ENCODE measurements around the gene CASKIN2.

CASKIN2 gene

DNA sequence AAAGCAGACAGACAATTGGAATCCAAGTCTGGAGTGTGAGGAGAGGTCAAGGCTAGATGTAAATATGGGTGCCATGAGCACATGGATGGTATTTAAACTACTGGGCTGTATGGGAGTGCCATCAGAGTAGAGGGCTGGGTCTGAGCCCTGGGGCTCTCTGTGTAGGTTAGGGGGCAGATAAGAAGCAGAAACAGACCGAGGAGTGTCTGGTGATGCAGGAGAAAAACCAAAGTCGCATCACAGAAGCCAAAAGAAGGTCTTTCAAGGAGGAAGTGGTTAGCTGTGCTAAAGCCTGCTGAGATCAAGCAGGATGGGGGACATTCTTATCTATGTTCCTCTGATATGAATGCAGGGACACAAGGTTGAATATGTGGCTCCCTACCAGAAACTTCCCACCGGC is 2.9 kb upstream of the CASKIN2 start:
- DNase-seq = peak; percentile 39

DNA sequence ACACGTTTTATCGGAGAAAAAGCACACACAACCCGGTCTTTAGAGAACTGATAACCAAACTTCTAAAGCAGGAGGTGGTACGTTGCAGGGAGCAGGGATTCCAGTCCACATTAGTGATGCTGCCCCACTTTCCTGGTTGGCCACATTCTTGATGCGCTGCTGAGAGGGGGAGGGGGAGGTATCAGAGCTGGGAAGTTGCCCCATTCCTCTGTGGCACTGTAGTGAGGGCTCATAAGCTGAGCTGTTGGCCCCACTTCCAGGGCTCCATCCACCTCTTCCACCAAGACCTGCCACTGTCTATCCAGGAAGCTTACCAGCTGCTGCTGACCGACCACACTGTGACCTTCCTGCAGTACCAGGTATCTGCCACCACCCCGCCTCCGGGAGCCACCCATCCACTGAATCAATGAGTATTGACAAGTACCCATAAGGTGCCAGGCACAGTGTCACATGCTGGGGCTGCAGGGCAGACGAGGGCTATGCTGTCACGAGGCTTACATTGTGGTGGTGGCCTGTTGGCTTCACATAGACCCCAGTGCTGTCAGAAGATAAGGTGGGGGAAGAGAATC is 2.0 kb upstream of the CASKIN2 start:
- peak; percentile 29 for DNase-seq

DNA sequence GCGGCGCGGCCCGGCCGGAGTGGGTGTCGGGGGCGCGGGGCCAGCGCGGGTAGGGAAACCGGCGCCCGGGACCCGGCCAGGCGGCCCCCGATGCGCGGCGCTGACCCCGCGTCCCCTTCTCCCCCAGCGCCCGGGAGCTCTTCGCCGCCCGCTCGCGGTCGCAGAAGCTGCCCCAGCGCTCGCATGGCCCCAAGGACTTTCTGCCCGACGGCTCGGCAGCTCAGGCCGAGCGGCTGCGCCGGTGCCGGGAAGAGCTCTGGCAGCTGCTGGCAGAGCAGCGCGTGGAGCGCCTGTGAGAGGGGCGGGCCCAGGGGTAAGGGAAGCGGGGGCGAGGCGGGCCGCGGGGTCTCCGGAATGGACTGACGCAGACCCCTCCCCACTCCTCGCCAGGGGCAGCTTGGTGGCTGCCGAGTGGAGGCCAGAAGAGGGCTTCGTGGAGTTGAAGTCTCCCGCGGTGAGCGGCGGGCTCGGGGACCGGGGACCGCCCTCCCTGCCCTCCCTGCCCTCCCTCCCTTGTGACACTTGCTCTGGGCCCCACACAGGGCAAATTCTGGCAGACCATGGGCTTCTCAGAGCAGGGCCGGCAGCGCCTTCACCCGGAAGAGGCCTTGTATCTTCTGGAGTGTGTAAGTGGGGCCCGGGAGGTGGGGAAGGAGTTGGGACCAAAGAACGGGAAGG is 1.4 kb upstream of the CASKIN2 start:
- no peak for DNase-seq

DNA sequence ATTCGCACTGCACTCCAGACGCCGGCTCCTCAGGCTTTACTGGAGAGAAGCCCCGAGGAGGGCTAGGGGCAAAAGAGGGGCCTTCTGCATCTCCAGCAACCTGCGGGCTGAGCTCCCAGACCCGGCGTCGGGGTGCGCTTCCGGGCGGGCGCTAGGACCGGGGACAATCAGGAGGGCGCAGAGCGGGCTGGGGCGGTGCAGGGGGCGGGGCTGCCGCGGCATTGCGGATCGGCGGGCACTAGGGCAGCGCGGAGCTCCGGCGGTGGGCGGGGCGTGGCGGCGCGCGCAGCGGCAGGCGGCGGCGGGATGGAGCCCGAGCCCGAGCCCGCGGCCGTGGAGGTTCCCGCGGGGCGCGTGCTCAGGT is 900 bp upstream of the CASKIN2 start, which contains the start of gene TSEN54:
Gene TSEN54, plus strand, starts transcription at position 274 of the 364 bp plus-strand sequence. Its CDS starts 33 bp downstream, at position 307.
- peak; percentile 93 for DNase-seq

DNA sequence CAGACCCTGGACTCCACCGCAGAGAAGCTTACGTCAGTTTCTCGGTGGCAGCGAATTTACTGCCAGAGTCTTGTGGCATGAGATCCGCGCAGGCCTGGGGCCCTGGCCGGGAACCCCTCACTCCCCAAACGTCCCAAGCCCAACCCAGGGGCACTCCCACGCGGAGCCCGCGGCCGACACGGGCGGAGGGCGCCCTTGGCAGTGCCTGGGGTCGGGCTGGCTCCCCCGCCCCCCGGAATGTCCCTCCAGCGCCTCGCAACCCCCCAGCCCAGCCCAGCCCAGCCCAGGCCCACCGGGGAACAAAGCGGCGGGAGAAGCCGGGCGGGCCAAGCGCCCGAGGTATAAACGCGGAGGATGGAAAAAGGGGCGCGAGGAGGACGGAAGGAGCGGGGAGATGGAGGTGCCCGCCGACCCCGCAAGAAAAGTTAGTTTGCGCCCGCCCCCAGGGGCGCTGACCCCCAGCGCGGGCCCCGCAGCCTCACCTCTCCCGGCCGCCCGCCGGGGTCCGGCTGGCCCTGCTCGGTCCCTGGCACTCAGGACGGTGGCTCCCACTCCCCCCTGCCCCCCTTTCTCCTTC is 330 bp downstream of the CASKIN2 start:
- no peak for DNase-seq

DNA sequence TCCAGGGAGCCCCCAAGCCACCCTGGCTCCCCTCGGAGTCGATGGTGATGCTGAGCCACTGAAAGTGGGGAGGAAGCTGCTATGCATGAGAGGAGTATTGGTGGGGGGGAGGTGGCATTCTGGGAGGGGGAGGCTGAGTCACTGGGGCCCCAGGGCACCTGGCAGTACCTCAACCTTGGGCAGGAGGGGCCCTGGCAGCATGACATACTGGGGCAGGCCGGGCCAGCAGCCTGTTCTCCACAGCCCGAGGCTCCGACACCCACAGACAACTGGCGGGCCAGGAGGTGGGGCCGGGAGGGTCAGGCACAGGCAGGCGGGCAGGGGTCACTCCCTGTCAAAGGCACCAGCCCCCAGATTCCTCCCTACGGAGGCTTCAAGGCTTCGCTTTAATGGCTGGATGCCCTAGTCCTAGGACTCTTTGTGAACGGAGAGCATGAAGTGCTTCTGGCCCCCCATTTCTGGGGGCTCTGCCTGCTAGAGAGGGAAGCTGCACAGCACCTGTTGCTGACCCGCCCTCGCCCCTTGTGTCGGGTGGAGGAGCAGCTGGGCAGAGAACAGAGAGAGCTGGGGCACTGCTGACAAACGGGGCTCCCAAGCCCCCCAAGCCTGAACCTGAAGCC is 928 bp downstream of the CASKIN2 start:
- no peak for DNase-seq

DNA sequence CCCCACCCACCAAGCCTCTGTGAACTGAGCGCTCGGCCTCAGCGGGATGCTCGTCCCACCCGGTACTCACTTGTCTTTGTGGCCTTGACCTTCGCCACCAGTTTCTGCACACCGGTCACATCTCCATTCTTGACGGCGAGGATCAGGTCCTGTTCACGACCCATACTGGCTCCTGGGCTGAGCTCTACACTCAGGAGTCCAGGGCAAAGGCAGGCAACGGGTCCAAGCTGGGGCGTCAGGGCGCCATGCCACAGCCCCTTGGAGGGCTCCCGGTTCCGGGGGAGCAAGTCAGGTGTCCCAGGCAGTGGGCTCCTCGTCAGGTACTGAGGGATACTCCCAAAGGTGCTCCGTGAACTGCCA is 1.7 kb downstream of the CASKIN2 start:
- DNase-seq = no peak

DNA sequence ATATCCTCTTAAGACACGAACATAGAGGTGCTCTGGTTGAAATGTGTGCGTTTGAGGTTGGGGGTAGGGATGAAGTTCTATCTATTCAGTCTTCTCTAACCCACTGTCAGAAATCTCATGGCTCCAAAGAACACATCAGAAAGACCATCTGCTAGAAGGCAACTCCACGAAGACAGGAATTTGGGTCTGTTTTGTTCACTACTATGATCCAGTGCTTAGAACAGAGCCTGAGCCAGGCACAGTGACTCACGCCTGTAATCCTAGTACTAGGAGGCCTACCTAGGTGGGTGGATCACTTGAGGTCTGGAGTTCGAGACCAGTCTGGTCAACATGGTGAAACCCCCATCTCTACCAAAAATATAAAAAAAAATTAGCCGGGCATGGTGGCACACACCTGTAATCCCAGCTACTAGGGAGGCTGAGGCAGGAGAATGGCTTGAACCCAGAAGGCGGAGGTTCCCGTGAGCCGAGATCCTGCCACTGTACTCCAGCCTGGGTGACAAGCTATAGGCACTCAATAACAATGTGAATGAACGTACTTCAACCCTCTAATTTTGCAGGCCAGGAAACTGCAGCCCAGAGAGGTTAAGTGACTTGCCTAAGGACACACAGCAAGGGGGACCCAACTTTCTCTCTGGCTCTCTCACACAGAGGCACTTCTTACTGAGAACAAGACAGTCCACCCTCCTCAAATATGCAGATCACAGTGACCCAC is 2.3 kb downstream of the CASKIN2 start:
- no peak for DNase-seq

DNA sequence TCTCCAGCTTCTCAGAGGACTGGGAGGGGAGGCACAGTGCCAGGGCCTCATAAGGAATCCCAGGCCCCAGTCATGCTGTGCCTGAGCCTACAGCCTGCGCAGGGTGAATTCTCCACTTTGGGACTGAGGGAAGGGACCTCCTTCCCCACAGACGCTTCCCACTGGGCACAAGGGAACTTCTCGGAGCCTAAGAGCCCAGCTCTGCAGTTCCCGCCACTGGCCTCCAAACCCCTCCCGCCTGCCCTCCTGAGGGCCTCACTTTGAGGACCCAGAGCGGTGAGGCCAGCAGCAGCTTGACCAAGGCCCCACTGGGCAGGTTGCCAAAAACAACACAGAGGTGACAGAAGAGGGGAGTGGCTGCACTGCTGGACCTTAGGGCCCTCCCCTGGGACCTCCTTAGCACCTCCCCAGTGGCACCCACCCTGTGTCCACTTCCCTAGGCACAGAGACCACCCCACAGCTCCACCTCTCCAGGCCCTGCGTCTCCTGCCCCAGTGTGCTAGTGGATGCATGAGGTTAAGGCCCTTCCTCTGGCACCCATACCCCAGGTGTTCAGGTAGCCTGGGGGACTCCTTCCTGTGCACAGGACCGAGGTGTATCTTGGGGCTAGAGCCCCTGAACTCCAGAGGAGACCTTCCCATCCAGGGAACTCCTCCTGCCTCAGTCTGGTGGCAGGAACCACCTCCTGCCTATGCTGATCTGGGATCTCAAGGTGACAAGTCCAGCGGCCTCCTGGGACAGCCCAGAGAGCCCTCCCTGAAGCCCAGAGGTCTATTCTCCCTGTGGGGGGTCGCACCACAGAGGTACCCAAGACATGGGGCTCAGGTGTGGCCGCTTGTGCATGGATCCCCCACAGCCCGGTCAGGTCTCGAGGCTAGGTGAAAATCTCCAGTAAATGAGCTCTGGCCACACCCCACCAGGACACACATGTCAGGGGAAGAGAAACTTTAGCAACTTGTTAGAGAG is 3.4 kb downstream of the CASKIN2 start:
- DNase-seq = no peak

DNA sequence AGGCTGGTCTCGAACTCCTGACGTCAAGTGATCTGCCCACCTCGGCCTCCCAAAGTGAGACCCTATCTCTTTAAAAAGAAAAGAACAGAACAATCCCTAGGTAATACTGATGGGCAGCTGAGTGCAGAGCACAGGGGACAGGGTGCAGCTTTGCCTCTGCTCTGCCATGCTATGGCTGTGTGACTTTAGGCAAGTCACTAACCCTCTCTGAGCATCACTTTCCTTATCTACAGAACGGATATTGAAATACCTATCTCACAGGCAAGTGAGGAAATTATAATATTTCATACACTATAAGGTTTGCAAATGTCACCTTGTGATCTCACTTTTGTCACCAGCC is 4.1 kb downstream of the CASKIN2 start:
- DNase-seq = no peak

DNA sequence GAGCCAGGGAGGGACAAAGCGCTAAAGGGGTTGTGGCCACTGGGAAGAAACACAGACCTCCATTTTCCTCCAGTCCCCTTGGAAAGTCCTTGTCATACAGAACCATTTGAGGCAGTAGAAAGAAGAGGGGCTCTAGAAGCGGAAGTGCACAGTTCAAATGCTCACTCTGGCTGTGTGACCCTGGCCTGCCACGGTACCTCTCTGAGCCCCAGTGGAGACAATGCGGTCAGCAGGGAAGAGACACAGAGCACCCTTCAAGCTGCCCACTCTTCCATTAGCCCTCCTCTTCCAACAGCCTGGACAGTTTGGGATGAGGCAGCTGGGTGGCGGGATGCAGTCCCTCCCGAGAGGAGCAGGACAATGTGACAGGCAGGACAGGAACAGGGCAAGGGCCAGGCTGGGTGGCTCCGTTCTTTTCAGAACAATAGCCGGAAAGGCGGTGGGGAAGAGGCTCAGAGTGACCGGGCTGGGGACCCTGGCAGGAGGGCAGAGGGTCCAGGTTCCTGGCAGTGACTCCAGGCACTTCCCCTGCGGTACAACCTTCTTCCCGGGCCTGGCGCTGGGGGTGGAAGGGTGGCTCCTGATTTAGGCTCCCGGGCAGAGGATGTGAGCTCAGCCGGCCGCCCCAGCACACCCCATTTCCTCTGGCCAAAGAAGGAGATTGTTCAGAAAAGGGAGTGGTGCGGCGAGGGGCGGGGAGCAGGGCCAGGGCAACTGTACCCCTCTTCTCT is 5.6 kb downstream of the CASKIN2 start:
- no peak for DNase-seq

DNA sequence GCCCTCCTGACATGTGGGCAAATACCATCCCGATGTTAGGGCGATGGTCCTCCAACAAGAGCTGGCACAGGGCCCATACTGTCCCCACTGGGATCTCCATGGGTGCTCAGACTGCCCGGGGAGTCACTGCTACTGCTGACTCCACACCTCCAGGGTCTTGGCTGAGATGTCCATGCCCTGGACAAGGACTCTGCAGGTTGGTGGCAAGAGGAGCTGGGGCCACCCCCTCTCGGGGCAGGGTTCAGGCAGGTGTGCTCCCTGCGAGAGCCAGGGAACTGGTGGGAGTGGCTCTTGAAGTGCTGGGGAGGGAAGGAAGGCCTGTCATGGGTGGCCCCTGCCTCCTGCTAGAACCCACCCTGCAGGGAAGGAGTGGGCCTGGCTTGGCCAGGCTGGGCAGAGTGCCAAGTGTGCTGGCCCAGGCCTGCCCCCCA is 6.4 kb downstream of the CASKIN2 start:
- no peak for DNase-seq

DNA sequence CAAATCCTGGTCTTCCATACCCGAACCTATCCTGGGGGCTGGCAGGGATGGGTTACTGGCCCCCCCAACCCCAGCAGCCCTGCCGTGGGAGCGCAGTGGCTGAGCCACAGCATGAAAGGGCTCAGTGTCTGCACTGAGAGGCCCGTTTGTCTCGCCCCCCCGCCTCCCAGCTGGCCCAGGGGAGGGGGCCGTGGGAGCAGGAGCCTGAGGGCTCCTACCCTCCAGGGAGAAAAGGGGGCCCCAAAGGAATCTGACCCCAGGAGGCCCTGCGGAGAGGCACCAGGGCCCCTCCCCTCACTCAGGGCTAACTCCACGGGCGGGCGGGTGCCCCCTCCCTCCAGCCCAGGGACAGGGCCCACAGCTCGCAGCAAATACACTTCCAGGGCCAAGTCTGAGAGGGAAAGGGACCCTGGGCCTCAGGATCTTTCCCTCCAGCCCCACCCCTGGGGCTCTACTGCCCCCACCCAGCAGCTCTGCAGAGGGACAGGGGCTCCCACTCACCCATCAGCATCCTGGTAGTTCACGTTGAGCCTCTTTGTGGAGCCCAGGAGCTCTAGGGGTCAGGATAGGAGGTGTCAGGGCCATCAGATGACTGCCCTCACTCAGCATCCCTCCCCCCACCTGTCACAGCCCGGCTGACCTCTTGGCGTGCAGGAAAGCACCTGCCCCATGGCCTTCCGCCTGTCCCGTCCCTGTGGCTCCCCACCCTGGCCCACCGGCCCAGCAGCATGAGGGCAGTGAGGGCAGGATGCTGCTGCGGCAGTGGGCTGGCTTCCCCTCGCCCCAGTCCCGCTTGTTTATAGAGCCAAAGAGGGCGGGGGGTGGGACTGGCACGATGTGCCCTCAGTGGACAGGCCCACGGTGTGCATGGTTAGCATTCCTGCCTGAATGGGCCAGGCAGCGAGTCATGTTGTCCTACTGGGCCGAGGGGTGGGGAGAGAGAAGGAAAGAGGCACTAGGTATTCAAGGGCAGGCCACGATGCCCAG is 7.3 kb downstream of the CASKIN2 start:
- no peak for DNase-seq

DNA sequence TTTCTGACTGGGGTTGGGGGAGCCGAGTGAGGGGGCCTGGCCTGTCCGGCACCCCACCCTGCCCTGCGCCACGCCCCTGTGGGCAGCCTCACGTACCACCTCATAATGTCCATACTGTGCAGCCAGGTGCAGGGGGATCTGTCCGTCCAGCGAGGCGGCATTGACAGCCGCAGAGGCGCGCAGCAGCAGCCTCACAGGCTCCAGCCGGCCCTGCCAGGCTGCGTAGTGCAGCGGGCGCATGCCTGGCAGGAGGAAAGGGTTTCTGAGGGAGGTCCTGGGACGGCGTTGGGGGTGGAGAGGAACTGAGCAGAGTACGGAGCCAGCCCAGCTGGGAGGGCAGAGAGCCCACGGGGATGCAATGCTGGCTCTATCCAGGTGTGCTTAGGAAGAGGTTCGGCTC is 8.4 kb downstream of the CASKIN2 start:
- DNase-seq = no peak

DNA sequence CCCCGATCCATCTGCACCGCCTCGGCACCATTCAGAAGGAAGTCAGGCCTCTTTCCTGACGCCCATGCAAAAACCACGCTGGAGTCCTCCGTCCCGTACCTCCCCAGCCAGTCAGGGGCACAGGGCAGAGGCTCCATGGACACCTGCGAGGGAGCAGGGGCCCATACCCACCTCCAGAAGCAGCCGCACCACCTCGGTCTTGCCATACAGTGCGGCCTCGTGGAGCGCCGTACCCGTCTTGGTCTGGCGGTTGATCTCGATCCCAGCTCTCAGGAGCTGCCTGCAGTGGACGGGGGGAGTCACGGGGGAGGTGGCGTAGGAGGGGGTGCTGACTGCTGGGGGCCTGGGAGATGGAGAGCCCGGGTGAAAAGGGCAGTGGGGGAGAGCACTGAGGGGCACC is 9.2 kb downstream of the CASKIN2 start:
- DNase-seq = no peak

DNA sequence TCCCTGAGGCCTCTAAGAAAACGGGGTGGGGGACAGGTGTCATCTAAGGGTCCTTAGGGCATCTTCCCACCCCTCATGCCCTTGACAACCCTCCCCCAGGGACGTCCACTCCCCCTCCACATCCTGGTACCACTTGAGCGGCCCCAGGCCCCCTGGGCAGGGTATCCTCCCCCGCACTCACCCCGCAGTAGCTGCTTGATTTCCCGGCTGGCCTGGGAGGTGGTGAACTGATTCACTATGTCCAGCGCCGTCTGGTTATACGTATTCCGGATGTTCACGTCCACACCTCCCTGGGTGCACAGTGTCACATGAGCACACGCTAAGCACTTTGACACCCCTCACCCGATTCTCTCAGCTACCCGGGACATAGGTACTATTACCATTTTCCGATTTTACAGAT is 9.7 kb downstream of the CASKIN2 start:
- no peak for DNase-seq

DNA sequence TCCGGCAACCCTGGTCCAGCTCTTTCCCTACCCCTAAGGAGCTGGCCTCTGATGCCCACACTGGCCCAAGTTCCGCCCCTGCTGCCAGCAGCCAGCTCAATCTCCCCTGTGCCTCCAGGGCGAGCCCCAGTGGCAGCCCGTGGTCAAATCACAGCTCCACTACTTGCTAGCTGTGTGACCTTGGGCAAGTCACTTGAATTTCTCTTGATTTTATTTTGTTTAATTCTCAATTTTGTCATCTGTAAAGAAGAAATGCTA is 10.3 kb downstream of the CASKIN2 start:
- no peak for DNase-seq

DNA sequence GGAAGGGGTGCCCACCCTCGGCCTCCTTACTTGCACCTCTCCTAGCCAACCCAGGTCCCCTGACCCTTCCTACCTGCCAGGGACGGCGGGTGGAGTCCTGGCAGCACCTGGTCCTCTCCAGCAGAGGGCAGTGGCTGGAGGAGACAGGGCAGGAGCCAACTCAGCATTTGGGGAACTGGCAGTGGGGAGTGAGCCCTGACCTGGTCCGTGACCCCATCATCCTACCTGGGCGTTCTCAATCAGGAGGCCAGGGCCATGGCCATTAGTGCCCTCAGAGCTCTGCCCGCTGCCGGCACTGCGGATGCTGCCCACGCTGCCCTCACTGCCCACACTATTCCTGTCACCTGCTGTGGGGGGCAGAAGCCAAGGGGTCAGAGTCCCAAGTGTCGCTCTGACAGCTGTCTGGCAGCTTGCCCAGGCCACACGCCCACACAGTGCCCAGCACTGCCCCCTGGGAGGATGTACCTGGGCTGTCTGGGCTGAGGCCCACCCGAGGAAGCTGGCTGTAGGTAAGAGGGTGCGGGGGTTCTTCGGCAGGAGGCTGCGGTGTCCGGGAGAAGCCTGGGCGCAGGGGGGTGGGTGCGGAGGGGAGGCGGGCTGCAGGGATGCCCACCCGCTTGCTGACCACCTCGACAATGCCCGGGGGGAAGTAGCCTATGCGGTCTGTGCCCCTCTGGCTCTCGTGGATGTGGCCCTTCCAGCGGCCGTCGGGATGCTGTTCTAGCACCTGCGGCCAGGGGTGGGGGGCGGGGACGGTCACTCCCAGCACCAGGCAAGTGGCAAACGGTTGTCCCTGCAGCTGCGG is 10.8 kb downstream of the CASKIN2 start:
- peak; percentile 18 for DNase-seq

DNA sequence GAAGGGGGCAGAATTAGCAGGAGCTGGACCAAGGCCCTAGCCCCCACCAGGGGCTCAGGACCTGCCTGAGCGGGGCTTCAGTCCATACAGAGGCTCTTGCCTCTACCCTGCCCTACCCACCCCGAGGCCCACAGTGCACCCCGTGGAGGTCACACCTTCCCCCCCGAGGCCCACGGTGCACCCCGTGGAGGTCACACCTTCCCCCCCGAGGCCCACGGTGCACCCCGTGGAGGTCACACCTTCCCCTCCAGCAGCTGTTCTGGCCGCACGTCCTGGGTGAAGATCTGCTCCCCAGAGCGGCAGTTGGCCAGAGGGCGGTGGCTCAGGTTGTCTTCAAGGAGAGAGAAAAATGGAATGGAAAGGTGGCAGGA is 11.4 kb downstream of the CASKIN2 start:
- no peak for DNase-seq

Measured in effector CD4-positive, alpha-beta T cell (primary cell).